OCI-LY3 (cell line): ENCODE measurements around the gene CACNA2D1.

Source experiments
- H2AFZ ChIP-seq: fragments of 200-600, 300-600 bp; shearing (Covaris generic); 2 replicates; pipeline ENCODE4 v1.6.0; 2014; ENCODE audit warnings: antibody characterized with exemption, low read depth, low read length
- H3K27ac ChIP-seq: fragments of 200-600, 300-600 bp; sonication (generic); 2 replicates; pipeline ENCODE4 v1.5.1; 2014; ENCODE audit warnings: mild to moderate bottlenecking, low read length, moderate library complexity, mixed read lengths
- H3K27me3 ChIP-seq: fragments of 200-600, 300-600 bp; sonication (generic); 2 replicates; pipeline ENCODE4 v1.6.1; 2014; ENCODE audit warnings: low read depth, low read length, mixed read lengths
- H3K36me3 ChIP-seq: fragments of 200-600, 300-600 bp; sonication (generic); replicated peaks from 2 replicates; pipeline ENCODE3; 2014; ENCODE audit warnings: low read depth, low read length, mixed read lengths
- H3K4me1 ChIP-seq: fragments of 300-600, 200-600 bp; sonication (generic); 2 replicates; pipeline ENCODE4 v1.6.1; 2014; ENCODE audit warnings: low read length, mixed read lengths
- H3K4me2 ChIP-seq: fragments of 200-600, 300-600 bp; sonication (generic); 2 replicates; pipeline ENCODE4 v1.6.1; 2014; ENCODE audit warnings: low read length, mixed read lengths
- H3K4me3 ChIP-seq: fragments of 300-600, 200-600 bp; sonication (generic); 2 replicates; pipeline ENCODE4 v1.5.1; 2014; ENCODE audit warnings: antibody characterized with exemption, mild to moderate bottlenecking, low read length, moderate library complexity
- H3K79me2 ChIP-seq: fragments of 300-600, 200-600 bp; shearing (Covaris generic); 2 replicates; pipeline ENCODE4 v1.6.1; 2014; ENCODE audit warnings: mild to moderate bottlenecking, low read length, mixed read lengths
- H3K9ac ChIP-seq: fragments of 300-600, 200-600 bp; shearing (Covaris generic); 2 replicates; pipeline ENCODE4 v1.6.0; 2014; ENCODE audit warnings: mild to moderate bottlenecking, low read length, moderate library complexity
- H3K9me3 ChIP-seq: fragments of 200-600, 300-600 bp; shearing (Covaris generic); 2 replicates; pipeline ENCODE4 v1.6.1; 2014; ENCODE audit warnings: low read length, mixed read lengths; ENCODE audit not compliant: insufficient read depth
- H4K20me1 ChIP-seq: fragments of 200-600, 300-600 bp; sonication (generic); 2 replicates; pipeline ENCODE4 v1.6.1; 2016; ENCODE audit warnings: low read length, mixed read lengths; ENCODE audit not compliant: insufficient read depth
- EZH2phosphoT487 ChIP-seq: fragments of 200-600 bp; shearing (Covaris generic); IDR thresholded peaks from 2 replicates; pipeline ENCODE4 v1.6.1; 2018; ENCODE audit warnings: antibody characterized with exemption, mixed run types, low read depth
- TF ChIP-seq, protein P1 (sequence below): fragments of 200-600, 300-600 bp; sonication (generic); IDR thresholded peaks from 2 replicates; pipeline ENCODE4 v1.5.1; 2014; ENCODE audit warnings: antibody characterized with exemption, low read length, low read depth

The CACNA2D1 gene

DNA sequence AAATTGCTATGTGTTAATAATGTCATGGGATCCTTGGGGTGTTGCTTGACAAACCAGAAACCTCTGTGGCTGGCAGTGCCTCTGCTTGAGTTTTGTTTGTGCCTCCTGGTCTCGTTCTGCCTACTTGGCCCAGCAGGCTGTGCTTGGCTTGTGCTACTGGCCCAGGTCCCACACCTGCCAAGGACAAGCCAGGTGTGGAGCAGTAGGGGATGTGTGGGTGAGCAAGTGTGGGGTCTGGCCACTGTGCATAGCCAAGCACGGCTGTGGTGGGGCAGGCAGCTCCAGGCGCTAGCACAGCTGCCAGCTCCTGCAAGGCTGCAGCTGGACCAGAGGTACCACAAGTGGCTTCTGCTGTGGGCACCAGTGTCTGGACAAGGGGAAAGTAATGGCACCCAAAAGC lies 524.1 kb downstream of the CACNA2D1 start:
- Histone ChIP-seq H3K27ac (no peak overlapping the region), H3K4me1 (peaks cover 2% of the 10 kb centered on the region), H3K9ac (no peak overlapping the region), H3K4me3 (no peak overlapping the region), H2AFZ (no peak overlapping the region), H3K9me3 (peaks cover 5% of the 10 kb centered on the region; the same call in 1 of the 2 replicates), H3K79me2 (no peaks in the 10 kb centered on the region), H3K36me3 (peaks cover under 1% of the 10 kb centered on the region), H4K20me1 (no peaks in the 10 kb centered on the region), H3K27me3 (no peaks in the 10 kb centered on the region), H3K4me2 (no peak overlapping the region)
- TF ChIP-seq, protein P1, sequence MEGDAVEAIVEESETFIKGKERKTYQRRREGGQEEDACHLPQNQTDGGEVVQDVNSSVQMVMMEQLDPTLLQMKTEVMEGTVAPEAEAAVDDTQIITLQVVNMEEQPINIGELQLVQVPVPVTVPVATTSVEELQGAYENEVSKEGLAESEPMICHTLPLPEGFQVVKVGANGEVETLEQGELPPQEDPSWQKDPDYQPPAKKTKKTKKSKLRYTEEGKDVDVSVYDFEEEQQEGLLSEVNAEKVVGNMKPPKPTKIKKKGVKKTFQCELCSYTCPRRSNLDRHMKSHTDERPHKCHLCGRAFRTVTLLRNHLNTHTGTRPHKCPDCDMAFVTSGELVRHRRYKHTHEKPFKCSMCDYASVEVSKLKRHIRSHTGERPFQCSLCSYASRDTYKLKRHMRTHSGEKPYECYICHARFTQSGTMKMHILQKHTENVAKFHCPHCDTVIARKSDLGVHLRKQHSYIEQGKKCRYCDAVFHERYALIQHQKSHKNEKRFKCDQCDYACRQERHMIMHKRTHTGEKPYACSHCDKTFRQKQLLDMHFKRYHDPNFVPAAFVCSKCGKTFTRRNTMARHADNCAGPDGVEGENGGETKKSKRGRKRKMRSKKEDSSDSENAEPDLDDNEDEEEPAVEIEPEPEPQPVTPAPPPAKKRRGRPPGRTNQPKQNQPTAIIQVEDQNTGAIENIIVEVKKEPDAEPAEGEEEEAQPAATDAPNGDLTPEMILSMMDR: no peak
- TF ChIP-seq EZH2phosphoT487: no peak

DNA sequence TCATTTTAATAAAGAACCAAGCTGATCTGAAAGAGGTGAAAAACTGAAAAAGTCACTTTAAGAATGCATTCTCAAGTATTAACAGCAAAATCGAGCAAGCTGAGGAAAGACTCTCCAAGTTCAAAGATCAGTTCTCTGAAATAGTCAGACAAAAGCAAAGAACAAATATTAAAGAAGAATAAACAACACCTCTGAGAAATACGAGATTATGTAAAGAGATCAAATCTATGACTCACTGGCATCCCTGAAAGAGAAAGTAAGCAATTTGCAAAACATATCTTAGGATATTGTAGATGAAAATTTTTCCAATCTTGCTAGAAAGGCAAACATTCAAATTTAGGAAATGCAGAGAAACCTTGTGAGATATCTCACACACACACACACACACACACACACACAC lies 535.4 kb downstream of the CACNA2D1 start:
- H3K27ac ChIP-seq: no peak overlapping the region

DNA sequence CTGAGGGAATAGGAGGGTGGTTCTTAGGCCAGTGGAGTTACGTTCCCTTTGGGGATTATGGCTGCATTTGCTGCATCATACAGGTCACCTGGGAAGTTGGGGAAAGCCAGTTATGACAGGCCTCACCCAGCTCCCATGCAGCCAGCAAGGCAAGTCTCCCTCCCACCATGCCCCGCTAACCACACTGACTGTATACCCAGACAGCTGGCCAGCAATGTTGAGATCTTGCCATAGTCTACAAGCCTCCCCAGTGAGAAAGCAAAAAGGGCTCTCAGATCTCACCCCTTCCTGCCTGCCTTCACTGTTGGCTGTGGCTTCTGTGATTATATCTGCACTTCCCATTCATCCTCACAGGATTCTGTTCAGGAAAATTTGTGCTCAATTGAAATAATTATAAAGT lies 540.5 kb downstream of the CACNA2D1 start:
- no peak overlapping the region for H2AFZ ChIP-seq
- 0 out of 2 replicates have a peak, but pooled peaks cover 3% of the 10 kb centered on the region for H3K9me3 ChIP-seq
- H3K27ac ChIP-seq: no peak overlapping the region
- no peaks in the 10 kb centered on the region for H3K27me3 ChIP-seq
- TF ChIP-seq, protein P1: no peak
- TF ChIP-seq EZH2phosphoT487: no peak
- no peak overlapping the region for H3K4me3 ChIP-seq
- no peak overlapping the region for H3K9ac ChIP-seq
- H3K36me3 ChIP-seq: no peaks in the 10 kb centered on the region
- peaks cover 28% of the 10 kb centered on the region for H3K4me1 ChIP-seq
- 0 out of 2 replicates have a peak overlapping the region, but pooled peaks have one; percentile 24 for H3K4me2 ChIP-seq
- no peaks in the 10 kb centered on the region for H4K20me1 ChIP-seq
- no peaks in the 10 kb centered on the region for H3K79me2 ChIP-seq

More for the DNA sequence above, 535.4 kb downstream of the CACNA2D1 start:
- no peak overlapping the region for H3K9ac ChIP-seq
- H3K36me3 ChIP-seq: peaks cover under 1% of the 10 kb centered on the region
- no peak overlapping the region for H3K4me2 ChIP-seq
- peaks cover 2% of the 10 kb centered on the region for H3K4me1 ChIP-seq
- H3K79me2 ChIP-seq: no peaks in the 10 kb centered on the region
- H3K4me3 ChIP-seq: no peak overlapping the region
- peaks cover 8% of the 10 kb centered on the region for H3K9me3 ChIP-seq
- H3K27me3 ChIP-seq: no peaks in the 10 kb centered on the region
- TF ChIP-seq, protein P1: no peak
- TF ChIP-seq EZH2phosphoT487: no peak
- no peak overlapping the region for H2AFZ ChIP-seq
- no peaks in the 10 kb centered on the region for H4K20me1 ChIP-seq

DNA sequence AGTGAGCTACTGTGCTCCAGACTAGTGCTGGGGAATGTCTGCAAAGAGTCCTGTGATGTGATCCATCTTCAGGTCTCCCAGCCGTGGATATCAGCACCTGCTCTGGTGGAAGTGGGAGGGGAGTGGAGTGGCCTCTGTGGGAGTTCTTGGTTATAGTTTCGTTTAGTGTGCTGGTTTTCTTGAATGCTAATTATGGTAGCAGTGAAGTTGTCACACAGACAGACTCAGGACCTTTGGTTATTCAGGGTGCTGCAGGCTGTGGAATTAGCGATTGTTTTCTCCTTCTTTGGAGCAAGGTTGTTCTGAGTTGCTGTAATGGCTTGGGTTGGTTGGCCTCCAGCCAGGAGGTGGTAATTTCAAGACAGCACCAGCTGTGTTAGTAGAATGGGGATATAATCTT lies 541.0 kb downstream of the CACNA2D1 start:
- Histone ChIP-seq H3K36me3 (no peaks in the 10 kb centered on the region), H4K20me1 (no peaks in the 10 kb centered on the region), H3K4me1 (peaks cover 28% of the 10 kb centered on the region), H3K9ac (no peak overlapping the region), H3K4me2 (peak overlapping the region; percentile 24; the same call in 1 of the 2 replicates), H3K27me3 (no peaks in the 10 kb centered on the region), H3K27ac (no peak overlapping the region), H3K9me3 (0 out of 2 replicates have a peak, but pooled peaks cover 3% of the 10 kb centered on the region), H3K4me3 (no peak overlapping the region), H3K79me2 (no peaks in the 10 kb centered on the region), H2AFZ (no peak overlapping the region)
- TF ChIP-seq EZH2phosphoT487: no peak
- TF ChIP-seq, protein P1: no peak
